ENCODE measurements around the gene RAPGEF6.
"Not testable (repeated sequence)": the region's sequence is repeated elsewhere in the genome, so short reads cannot be mapped to it uniquely, and the experiment has no call there.

The RAPGEF6 gene

DNA sequence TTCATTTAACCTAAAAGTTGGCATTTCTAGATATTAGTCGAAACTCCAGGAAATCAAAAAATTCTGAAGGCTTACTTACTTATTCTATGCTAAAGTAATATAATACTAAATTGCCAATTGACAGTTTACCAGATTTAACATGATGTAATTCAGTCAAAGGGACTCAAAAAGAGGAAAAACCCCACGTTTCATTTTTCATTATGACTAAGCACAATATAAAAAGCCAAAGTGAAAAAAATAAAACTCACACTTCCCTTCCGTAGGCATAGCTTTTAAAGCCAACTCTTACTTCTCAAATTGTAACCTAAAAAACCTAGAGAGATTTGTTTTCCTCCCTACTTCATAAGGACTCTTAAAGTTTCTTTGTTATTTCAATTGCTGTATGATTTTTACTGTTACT lies 146.6 kb downstream of the RAPGEF6 start:
- no peak for DNase-seq (ENCODE audit: low read depth in 1 of 2, low spot score in 1 of 2)

DNA sequence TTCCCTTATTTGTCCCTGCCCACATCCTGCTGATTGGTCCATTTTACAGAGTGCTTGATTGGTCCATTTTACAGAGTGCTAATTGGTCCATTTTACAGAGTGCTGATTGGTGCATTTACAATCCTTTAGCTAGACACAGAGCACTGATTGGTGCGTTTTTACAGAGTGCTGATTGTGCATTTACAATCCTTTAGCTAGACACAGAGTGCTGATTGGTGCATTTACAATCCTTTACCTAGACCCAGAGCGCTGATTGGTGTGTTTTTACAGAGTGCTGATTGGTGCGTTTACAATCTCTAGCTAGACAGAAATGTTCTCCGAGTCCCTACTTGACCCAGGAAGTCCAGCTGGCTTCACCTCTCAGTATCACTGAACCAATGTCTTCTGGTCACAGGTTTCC lies 147.7 kb downstream of the RAPGEF6 start:
- in situ Hi-C loops (cut with HindIII; ENCODE audit: low pct_unique_long_range_greater_than_20kb, low sequenced_read_pairs); DNase-seq (ENCODE audit: low read depth in 1 of 2, low spot score in 1 of 2): not testable (repeated sequence)

More for the DNA sequence above, 146.6 kb downstream of the RAPGEF6 start:
- in situ Hi-C loops (cut with HindIII; ENCODE audit: low pct_unique_long_range_greater_than_20kb, low sequenced_read_pairs), result no loop called here
- no peak for TF ChIP-seq JUND (IDR thresholded peaks at IDR 0.05; ENCODE audit: low read depth)

GRCh38 chr5:131482617-131483016 lies 152.4 kb downstream of the RAPGEF6 start:
- no peak for TF ChIP-seq JUND (IDR thresholded peaks at IDR 0.05; ENCODE audit: low read depth)
- in situ Hi-C loops (cut with HindIII; ENCODE audit: low pct_unique_long_range_greater_than_20kb, low sequenced_read_pairs), result no loop called here
- DNase-seq (ENCODE audit: low read depth in 1 of 2, low spot score in 1 of 2), result no peak

GRCh38 chr5:131481569-131481968 lies 153.5 kb downstream of the RAPGEF6 start:
- DNase-seq (ENCODE audit: low read depth in 1 of 2, low spot score in 1 of 2), result no peak
- in situ Hi-C loops (cut with HindIII; ENCODE audit: low pct_unique_long_range_greater_than_20kb, low sequenced_read_pairs), result no loop called here

GRCh38 chr5:131475541-131475941 lies 159.5 kb downstream of the RAPGEF6 start:
- no peak for TF ChIP-seq JUND (IDR thresholded peaks at IDR 0.05; ENCODE audit: low read depth)
- no peak for DNase-seq (ENCODE audit: low read depth in 1 of 2, low spot score in 1 of 2)
- in situ Hi-C loops (cut with HindIII; ENCODE audit: low pct_unique_long_range_greater_than_20kb, low sequenced_read_pairs), result no loop called here

More at GRCh38 chr5:131481569-131481968, 153.5 kb downstream of the RAPGEF6 start:
- no peak for TF ChIP-seq JUND (IDR thresholded peaks at IDR 0.05; ENCODE audit: low read depth)

GRCh38 chr5:131473731-131474130 lies 161.3 kb downstream of the RAPGEF6 start:
- TF ChIP-seq JUND (IDR thresholded peaks at IDR 0.05; ENCODE audit: low read depth), result no peak
- DNase-seq (ENCODE audit: low read depth in 1 of 2, low spot score in 1 of 2), result no peak
- in situ Hi-C loops (cut with HindIII; ENCODE audit: low pct_unique_long_range_greater_than_20kb, low sequenced_read_pairs), result no loop called here

DNA sequence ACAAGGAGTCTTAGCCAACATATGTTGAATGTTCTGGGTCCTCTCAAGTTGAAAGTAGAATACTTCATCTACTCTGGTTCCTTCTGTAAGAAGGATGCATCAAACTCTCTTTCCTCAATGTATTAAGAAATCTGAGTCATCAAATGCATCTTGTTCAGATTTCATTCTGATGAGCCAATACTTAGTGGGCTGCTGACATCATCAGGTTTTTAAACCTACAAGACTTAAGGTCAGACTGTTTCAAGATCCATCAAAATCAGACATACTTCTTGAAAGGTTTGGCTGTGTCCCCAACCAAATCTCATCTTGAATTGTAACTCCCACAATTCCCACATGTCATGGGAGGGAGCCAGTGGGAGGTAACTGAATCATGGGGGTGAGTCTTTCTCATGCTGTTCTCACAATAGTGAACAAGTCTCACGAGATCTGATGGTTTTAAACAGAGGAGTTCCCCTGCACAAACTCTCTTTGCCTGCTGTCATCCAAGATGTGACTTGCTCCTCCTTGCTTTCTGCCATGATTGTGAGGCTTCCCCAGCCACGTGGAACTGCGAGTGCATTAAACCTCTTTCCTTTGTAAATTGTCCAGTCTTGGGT lies 168.8 kb downstream of the RAPGEF6 start:
- no peak for DNase-seq (ENCODE audit: low read depth in 1 of 2, low spot score in 1 of 2)
- in situ Hi-C loops (cut with HindIII; ENCODE audit: low pct_unique_long_range_greater_than_20kb, low sequenced_read_pairs), result no loop called here
- TF ChIP-seq JUND (IDR thresholded peaks at IDR 0.05; ENCODE audit: low read depth), result no peak

GRCh38 chr5:131463656-131464055 lies 171.4 kb downstream of the RAPGEF6 start:
- in situ Hi-C loops (cut with HindIII; ENCODE audit: low pct_unique_long_range_greater_than_20kb, low sequenced_read_pairs), result no loop called here
- no peak for TF ChIP-seq JUND (IDR thresholded peaks at IDR 0.05; ENCODE audit: low read depth)
- no peak for DNase-seq (ENCODE audit: low read depth in 1 of 2, low spot score in 1 of 2)

- in situ Hi-C loops (cut with HindIII; ENCODE audit: low pct_unique_long_range_greater_than_20kb, low sequenced_read_pairs), result no loop called here
- no peak for DNase-seq (ENCODE audit: low read depth in 1 of 2, low spot score in 1 of 2)
- TF ChIP-seq JUND (IDR thresholded peaks at IDR 0.05; ENCODE audit: low read depth), result no peak
These were observed 172.6 kb downstream of the RAPGEF6 start for GRCh38 chr5:131462454-131462853.

GRCh38 chr5:131461742-131462141 lies 173.3 kb downstream of the RAPGEF6 start:
- no peak for TF ChIP-seq JUND (IDR thresholded peaks at IDR 0.05; ENCODE audit: low read depth)
- DNase-seq (ENCODE audit: low read depth in 1 of 2, low spot score in 1 of 2), result no peak
- in situ Hi-C loops (cut with HindIII; ENCODE audit: low pct_unique_long_range_greater_than_20kb, low sequenced_read_pairs), result no loop called here

DNA sequence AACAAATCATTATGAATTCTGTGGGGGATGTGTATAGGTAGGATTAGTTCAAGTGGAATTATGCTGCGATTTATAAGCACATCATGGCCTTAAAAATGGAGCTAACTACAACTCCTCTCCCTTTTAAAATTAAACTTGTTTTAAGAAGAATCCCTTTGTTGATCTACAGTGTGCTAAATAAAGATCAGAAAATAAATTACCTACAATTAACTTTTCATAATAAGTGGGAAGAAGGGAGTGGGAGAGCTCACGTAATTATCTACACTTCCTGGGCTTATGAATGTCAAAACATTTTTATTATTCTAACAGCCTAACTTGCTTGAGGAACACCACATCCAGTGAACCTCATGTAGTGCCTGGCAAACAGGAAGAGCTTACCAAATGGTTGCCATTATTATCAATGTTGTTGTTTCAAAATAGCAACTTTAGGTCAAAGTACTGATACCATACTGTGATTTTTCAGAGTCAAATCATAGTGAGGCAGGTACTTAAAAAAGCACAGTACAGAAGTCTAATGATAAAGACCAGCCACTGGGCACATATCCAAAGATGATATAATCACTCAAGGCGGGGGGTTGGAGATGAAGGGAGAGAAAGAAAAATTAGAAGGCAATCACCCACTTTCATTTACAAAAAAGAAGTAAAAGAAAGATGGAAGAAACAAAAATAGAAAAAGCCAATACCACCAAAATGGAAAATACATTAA lies 174.0 kb downstream of the RAPGEF6 start:
- TF ChIP-seq JUND (IDR thresholded peaks at IDR 0.05; ENCODE audit: low read depth), result no peak
- in situ Hi-C loops (cut with HindIII; ENCODE audit: low pct_unique_long_range_greater_than_20kb, low sequenced_read_pairs), result no loop called here
- no peak for DNase-seq (ENCODE audit: low read depth in 1 of 2, low spot score in 1 of 2)

DNA sequence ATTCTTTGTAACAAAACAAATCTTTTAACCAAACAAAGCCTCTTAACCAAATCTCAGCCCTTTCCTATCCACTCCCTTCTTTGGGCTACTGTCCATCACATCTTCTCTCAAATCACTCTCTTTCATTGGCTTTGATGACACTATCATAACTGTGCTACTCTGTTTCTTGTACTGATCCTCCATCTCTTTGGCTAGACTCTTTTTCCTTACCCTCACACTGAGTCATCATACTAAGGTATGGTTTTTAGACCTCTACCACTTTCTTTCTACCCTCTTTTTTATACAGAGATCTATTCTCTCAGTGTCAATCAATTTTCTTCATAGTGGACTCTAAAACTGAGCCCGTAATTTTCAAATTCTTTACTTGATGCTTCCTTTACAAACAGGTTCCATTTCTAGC lies 174.9 kb downstream of the RAPGEF6 start:
- no peak for TF ChIP-seq JUND (IDR thresholded peaks at IDR 0.05; ENCODE audit: low read depth)
- in situ Hi-C loops (cut with HindIII; ENCODE audit: low pct_unique_long_range_greater_than_20kb, low sequenced_read_pairs), result no loop called here
- DNase-seq (ENCODE audit: low read depth in 1 of 2, low spot score in 1 of 2), result no peak

DNA sequence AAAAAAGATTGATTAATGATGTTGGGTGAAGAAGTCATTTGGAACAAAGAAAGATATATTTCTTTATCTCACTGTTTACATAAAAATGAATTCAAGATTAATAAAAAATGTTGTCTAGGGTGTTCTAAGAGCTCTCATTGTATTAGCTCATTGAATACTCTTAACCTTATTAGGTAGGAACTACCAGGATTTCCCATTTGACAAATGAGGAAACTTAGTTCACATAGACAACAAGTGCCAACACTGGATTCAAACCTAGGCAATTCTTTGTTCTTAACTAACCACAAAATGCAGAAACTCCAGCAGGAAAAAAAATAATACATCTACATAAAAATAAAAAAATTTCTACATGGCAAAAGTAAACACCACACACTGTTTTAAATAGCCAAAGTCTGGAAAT lies 175.8 kb downstream of the RAPGEF6 start:
- in situ Hi-C loops (cut with HindIII; ENCODE audit: low pct_unique_long_range_greater_than_20kb, low sequenced_read_pairs), result no loop called here
- no peak for TF ChIP-seq JUND (IDR thresholded peaks at IDR 0.05; ENCODE audit: low read depth)
- no peak for DNase-seq (ENCODE audit: low read depth in 1 of 2, low spot score in 1 of 2)

GRCh38 chr5:131457193-131457592 lies 177.8 kb downstream of the RAPGEF6 start:
- DNase-seq (ENCODE audit: low read depth in 1 of 2, low spot score in 1 of 2), result no peak
- in situ Hi-C loops (cut with HindIII; ENCODE audit: low pct_unique_long_range_greater_than_20kb, low sequenced_read_pairs), result no loop called here
- no peak for TF ChIP-seq JUND (IDR thresholded peaks at IDR 0.05; ENCODE audit: low read depth)

Measured in T47D (cell line).